ENCODE results near the gene TRAPPC4. TPM values are rescaled to one million over a fixed set of nuclear protein-coding genes. Genes with fewer than 3 reads are reported as not detected.

TRAPPC4 gene
- total RNA-seq, 2 donors from 2014 or later, result 72.6 to 73.2 TPM

GRCh38 chr11:119006656-119007055 is 11.9 kb upstream of the TRAPPC4 start:
- intact Hi-C loops (cut with DNase I), result no loop called here
- H3K27ac ChIP-seq, result no peak overlapping the region
- H3K27me3 ChIP-seq, result no peaks in the 10 kb centered on the region
- no peak overlapping the region for H3K4me3 ChIP-seq
- H3K9me3 ChIP-seq, result no peaks in the 10 kb centered on the region
- H3K36me3 ChIP-seq, result no peaks in the 10 kb centered on the region
- no peak for DNase-seq
- TF ChIP-seq, protein P1, sequence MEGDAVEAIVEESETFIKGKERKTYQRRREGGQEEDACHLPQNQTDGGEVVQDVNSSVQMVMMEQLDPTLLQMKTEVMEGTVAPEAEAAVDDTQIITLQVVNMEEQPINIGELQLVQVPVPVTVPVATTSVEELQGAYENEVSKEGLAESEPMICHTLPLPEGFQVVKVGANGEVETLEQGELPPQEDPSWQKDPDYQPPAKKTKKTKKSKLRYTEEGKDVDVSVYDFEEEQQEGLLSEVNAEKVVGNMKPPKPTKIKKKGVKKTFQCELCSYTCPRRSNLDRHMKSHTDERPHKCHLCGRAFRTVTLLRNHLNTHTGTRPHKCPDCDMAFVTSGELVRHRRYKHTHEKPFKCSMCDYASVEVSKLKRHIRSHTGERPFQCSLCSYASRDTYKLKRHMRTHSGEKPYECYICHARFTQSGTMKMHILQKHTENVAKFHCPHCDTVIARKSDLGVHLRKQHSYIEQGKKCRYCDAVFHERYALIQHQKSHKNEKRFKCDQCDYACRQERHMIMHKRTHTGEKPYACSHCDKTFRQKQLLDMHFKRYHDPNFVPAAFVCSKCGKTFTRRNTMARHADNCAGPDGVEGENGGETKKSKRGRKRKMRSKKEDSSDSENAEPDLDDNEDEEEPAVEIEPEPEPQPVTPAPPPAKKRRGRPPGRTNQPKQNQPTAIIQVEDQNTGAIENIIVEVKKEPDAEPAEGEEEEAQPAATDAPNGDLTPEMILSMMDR (IDR thresholded peaks at IDR 0.05), result no peak
- no peaks in the 10 kb centered on the region for H3K4me1 ChIP-seq
- H3K9ac ChIP-seq (ENCODE audit: low read depth in 2 of 2, low read length in 2 of 2), result no peak overlapping the region

DNA sequence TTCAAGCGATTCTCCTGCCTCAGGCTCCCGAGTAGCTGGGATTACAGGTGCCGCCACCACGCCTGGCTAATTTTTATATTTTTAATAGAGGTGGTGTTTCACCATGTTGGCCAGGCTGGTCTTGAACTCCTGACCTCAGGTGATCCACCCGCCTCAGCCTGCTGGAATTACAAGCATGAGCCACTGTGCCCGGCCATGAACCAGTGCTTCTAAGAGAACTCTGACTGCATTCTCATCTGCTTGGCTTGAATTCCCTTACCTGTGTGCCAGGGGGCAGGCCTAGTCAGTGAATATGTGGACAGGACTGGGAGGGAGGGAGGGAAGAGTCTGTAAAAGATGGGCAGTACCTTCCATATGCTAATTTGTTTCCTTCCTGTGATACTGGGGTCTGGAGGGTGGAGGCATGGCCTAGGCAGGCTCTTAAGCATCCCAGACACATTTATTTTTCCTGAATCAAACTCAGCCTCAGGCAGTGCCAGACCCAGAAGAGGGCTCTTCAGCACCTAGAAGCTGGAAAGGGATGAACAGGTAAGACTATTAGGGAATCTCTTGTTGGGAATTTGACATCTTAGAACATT is 7.0 kb upstream of the TRAPPC4 start:
- H3K4me3 ChIP-seq, result no peak overlapping the region
- no peak overlapping the region for H3K9ac ChIP-seq (ENCODE audit: low read depth in 2 of 2, low read length in 2 of 2)
- no peak overlapping the region for H3K27ac ChIP-seq
- DNase-seq, result no peak
- TF ChIP-seq, protein P1 (IDR thresholded peaks at IDR 0.05), result no peak
- H3K27me3 ChIP-seq, result no peaks in the 10 kb centered on the region
- no peaks in the 10 kb centered on the region for H3K36me3 ChIP-seq
- H3K4me1 ChIP-seq, result peaks cover 4% of the 10 kb centered on the region
- intact Hi-C loops (cut with DNase I), result no loop called here
- H3K9me3 ChIP-seq, result no peaks in the 10 kb centered on the region

DNA sequence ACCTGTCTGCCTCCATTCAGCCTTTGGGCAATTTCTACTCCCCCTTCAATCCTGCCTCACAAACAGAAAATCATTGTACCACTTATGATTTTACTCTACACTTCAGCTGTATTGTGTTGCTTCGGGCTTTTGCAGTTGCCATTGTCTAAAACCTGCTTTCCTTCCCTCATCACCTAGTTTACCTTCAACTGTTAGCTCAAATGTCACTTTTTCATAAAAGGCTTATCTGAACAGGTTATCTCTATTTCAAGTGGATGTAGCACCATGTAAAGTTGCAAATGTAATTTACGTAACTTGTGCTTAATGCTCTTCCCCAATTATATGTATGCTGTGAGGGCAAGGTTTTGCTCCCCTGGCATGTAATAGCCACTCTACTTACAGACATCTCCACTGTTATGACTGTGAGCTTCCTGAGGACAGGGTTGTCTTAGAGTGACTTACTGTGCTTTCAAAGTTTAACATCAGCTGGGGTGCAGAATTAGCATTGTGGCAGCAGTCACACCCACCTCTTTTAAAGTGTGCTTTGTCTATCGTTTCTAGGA is 5.9 kb upstream of the TRAPPC4 start:
- Histone ChIP-seq H3K27me3 (no peaks in the 10 kb centered on the region), H3K4me1 (peaks cover 9% of the 10 kb centered on the region), H3K36me3 (no peaks in the 10 kb centered on the region), H3K9me3 (no peaks in the 10 kb centered on the region), H3K4me3 (no peak overlapping the region), H3K27ac (no peak overlapping the region), H3K9ac (ENCODE audit: low read depth in 2 of 2, low read length in 2 of 2) (no peak overlapping the region)
- no peak for DNase-seq
- TF ChIP-seq, protein P1 (IDR thresholded peaks at IDR 0.05), result no peak
- intact Hi-C loops (cut with DNase I), result no loop called here

DNA sequence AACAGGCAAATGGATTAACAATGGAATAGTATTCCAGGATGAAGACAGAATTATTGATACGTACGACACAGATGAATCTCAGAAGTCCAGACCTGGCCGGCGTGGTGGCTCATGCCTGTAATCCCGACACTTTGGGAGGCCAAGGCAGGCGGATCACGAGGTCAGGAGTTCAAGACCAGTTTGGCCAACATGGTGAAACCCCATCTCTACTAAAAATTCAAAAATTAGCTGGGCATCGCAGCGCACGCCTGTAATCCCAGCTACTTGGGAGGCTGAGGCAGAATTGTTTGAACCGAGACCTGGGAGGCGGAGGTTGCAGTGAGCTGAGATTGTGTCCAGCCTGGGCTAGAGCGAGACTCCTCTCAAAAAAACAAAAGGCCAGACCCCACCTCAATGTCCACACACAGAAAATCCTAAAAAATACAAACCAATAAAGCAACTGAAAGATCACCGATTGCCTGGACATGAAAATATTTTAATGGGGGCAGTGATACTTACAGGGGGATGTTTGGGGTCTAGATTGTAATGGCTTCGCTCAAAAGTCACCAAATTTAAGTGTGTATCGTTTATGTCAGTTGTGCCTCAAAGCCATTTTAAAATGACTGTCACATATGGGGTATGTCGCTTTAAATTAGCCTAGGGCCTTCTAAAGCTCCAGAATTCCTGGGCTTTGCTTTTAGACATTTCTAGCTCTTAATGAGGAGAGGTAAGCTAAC is 4.2 kb upstream of the TRAPPC4 start:
- TF ChIP-seq, protein P1 (IDR thresholded peaks at IDR 0.05), result no peak
- intact Hi-C loops (cut with DNase I), result no loop called here
- Histone ChIP-seq H3K36me3 (no peaks in the 10 kb centered on the region), H3K9me3 (no peaks in the 10 kb centered on the region), H3K4me1 (peaks cover 9% of the 10 kb centered on the region), H3K4me3 (no peak overlapping the region), H3K27me3 (no peaks in the 10 kb centered on the region), H3K27ac (no peak overlapping the region), H3K9ac (ENCODE audit: low read depth in 2 of 2, low read length in 2 of 2) (no peak overlapping the region)
- DNase-seq, result no peak

GRCh38 chr11:119015054-119015611 is 3.4 kb upstream of the TRAPPC4 start:
- H3K9me3 ChIP-seq, result no peaks in the 10 kb centered on the region
- peaks cover 14% of the 10 kb centered on the region for H3K4me1 ChIP-seq
- H3K27ac ChIP-seq, result no peak overlapping the region
- H3K36me3 ChIP-seq, result no peaks in the 10 kb centered on the region
- no peak overlapping the region for H3K4me3 ChIP-seq
- TF ChIP-seq, protein P1 (IDR thresholded peaks at IDR 0.05), result no peak
- peak; percentile 32 for DNase-seq
- no peaks in the 10 kb centered on the region for H3K27me3 ChIP-seq
- no peak overlapping the region for H3K9ac ChIP-seq (ENCODE audit: low read depth in 2 of 2, low read length in 2 of 2)
- intact Hi-C loops (cut with DNase I), result no loop called here
